Prostate gland (tissue), 2 donors: Measurements from ENCODE around the gene ZC2HC1B. TPM values are rescaled to one million over a fixed set of nuclear protein-coding genes. Genes with fewer than 3 reads are reported as not detected.
"Not testable (repeated sequence)": the region's sequence is repeated elsewhere in the genome, so short reads cannot be mapped to it uniquely, and the experiment has no call there.

Experiments
- DNase-seq: peaks from one replicate; pipeline ENCODE4 v3.0.0-alpha.2; 2019; ENCODE audit warnings: low spot score
- H3K27ac ChIP-seq, 2 donors: fragments of 200-600 bp; sonication (generic); 2 replicates each; pipeline ENCODE4 v1.5.1; 2017 to 2019
- H3K27me3 ChIP-seq: fragments of 200-600 bp; sonication (generic); replicated peaks from 2 replicates; pipeline ENCODE4 v1.5.1; 2019; ENCODE audit not compliant: insufficient read depth
- H3K36me3 ChIP-seq, 2 donors: fragments of 200-600 bp; sonication (generic); 1 replicate in 1 of 2; 2 replicates in 1 of 2; pipeline versions ENCODE4 v1.5.1 to v1.8.1; 2017 to 2019
- H3K4me1 ChIP-seq: fragments of 200-600 bp; sonication (generic); replicated peaks from 2 replicates; pipeline ENCODE4 v1.5.1; 2019
- H3K4me3 ChIP-seq, 2 donors: fragments of 200-600 bp; sonication (generic); 2 replicates each; pipeline ENCODE4 v1.5.1; 2017 to 2019
- H3K9me3 ChIP-seq: fragments of 200-600 bp; sonication (generic); 2 replicates; pipeline ENCODE4 v1.5.1; 2017
- CTCF ChIP-seq, 4 experiments: fragments of 200-600 bp in 2 of 4; fragments of 450-650 bp in 2 of 4; sonication (generic) in 2 of 4; IDR thresholded peaks; 1 replicate in 3 of 4; 2 replicates in 1 of 4; pipeline ENCODE4 v1.5.1; 2016 to 2019; ENCODE audit warnings: antibody characterized with exemption in 4 of 4, mild to moderate bottlenecking in 2 of 4, moderate library complexity in 2 of 4
- POLR2A ChIP-seq: fragments of 450-650 bp; IDR thresholded peaks from one replicate; pipeline ENCODE4 v1.6.1; 2016; ENCODE audit warnings: antibody characterized with exemption, mild to moderate bottlenecking
- POLR2AphosphoS5 ChIP-seq: sonication (generic); formaldehyde crosslinking; IDR thresholded peaks from one replicate; pipeline ENCODE4 v1.6.1; 2017; ENCODE audit warnings: antibody characterized with exemption
- WGBS: methylation state at CpG from one replicate; pipeline ENCODE4 v1.1.5; 2018; 5-methylcytosine and 5-hydroxymethylcytosine counted together
- intact Hi-C: fragments of 100-400 bp; cut with DNase I; formaldehyde crosslinking; loops from one replicate; pipeline ENCODE4 v1.14.2; 2022
- total RNA-seq, 2 donors: library from RNA; depleted of rRNA; stranded (reverse); fragments of >200 nt; gene quantifications; one replicate each; pipeline ENCODE4 v1.1.0, GENCODE V29; 2016

ZC2HC1B gene
- total RNA-seq, 2 donors from 2014 or later, result 2.0 TPM; not detected in 1

GRCh38 chr6:143845033-143845432, 19.2 kb upstream of the ZC2HC1B start:
- H3K4me3 ChIP-seq, result no peak overlapping the region
- no peaks in the 10 kb centered on the region for H3K9me3 ChIP-seq
- no peaks in the 10 kb centered on the region for H3K36me3 ChIP-seq
- DNase-seq, result no peak
- WGBS, result 76% methylated on average over 5 of the region's 5 CpGs
- intact Hi-C loops, result loop anchor here (10.0 kb wide), 1 partner anchor 370 kb away; no protein-coding TSS in a partner anchor
- no peak overlapping the region for H3K27ac ChIP-seq
- no peak for TF ChIP-seq POLR2AphosphoS5
- TF ChIP-seq CTCF (IDR thresholded peaks at IDR 0.05), result no peak
- no peak for TF ChIP-seq POLR2A
- H3K4me1 ChIP-seq, result peaks cover 5% of the 10 kb centered on the region
- H3K27me3 ChIP-seq, result no peaks in the 10 kb centered on the region

GRCh38 chr6:143851706-143852105, 12.6 kb upstream of the ZC2HC1B start:
- H3K36me3 ChIP-seq, H3K9me3 ChIP-seq, intact Hi-C loops, H3K4me1 ChIP-seq, DNase-seq, H3K27me3 ChIP-seq, H3K27ac ChIP-seq, H3K4me3 ChIP-seq: not testable (repeated sequence)
- 94% methylated on average over 3 of the region's 3 CpGs for WGBS

- 93% methylated on average over 1 of the region's 1 CpG for WGBS
- H3K27me3 ChIP-seq, H3K27ac ChIP-seq, DNase-seq, H3K4me1 ChIP-seq, intact Hi-C loops, H3K9me3 ChIP-seq, H3K4me3 ChIP-seq: not testable (repeated sequence)
- peaks cover 0 to 14% of the 10 kb centered on the region in 2 donors for H3K36me3 ChIP-seq
Measured at GRCh38 chr6:143855057-143855456, 9.2 kb upstream of the ZC2HC1B start.

GRCh38 chr6:143856762-143857161, 7.5 kb upstream of the ZC2HC1B start:
- intact Hi-C loops, H3K9me3 ChIP-seq, H3K4me3 ChIP-seq, DNase-seq, H3K36me3 ChIP-seq, H3K27ac ChIP-seq, H3K27me3 ChIP-seq, H3K4me1 ChIP-seq: not testable (repeated sequence)
- WGBS, result 99% methylated on average over 6 of the region's 6 CpGs

GRCh38 chr6:143857651-143858050, 6.6 kb upstream of the ZC2HC1B start:
- no peak for DNase-seq
- 68% methylated on average over 5 of the region's 5 CpGs for WGBS
- H3K36me3 ChIP-seq, result peaks cover 0 to 8% of the 10 kb centered on the region in 2 donors
- no peak for TF ChIP-seq POLR2AphosphoS5
- TF ChIP-seq CTCF (IDR thresholded peaks at IDR 0.05), result no peak
- H3K9me3 ChIP-seq, result no peaks in the 10 kb centered on the region
- no peak overlapping the region for H3K27ac ChIP-seq
- H3K4me3 ChIP-seq, result no peak overlapping the region
- intact Hi-C loops, result no loop called here
- no peaks in the 10 kb centered on the region for H3K4me1 ChIP-seq
- H3K27me3 ChIP-seq, result no peaks in the 10 kb centered on the region

GRCh38 chr6:143859891-143860660, 4.2 kb upstream of the ZC2HC1B start:
- Histone ChIP-seq H3K36me3 (peaks cover 0 to 8% of the 10 kb centered on the region in 2 donors), H3K27me3 (no peaks in the 10 kb centered on the region)

More at GRCh38 chr6:143859891-143860660, 4.2 kb upstream of the ZC2HC1B start:
- intact Hi-C loops, result no loop called here
- no peak for TF ChIP-seq POLR2AphosphoS5
- no peak for TF ChIP-seq CTCF (IDR thresholded peaks at IDR 0.05)
- TF ChIP-seq POLR2A, result no peak
- Histone ChIP-seq H3K4me3 (no peak overlapping the region), H3K9me3 (no peaks in the 10 kb centered on the region), H3K27ac (no peak overlapping the region), H3K4me1 (no peaks in the 10 kb centered on the region)
- DNase-seq, result no peak
- WGBS, result 92% methylated on average over 3 of the region's 3 CpGs
